T-cell (primary cell): Measurements from ENCODE around the gene GPSM1. TPM values are rescaled to one million over a fixed set of nuclear protein-coding genes. Genes with fewer than 3 reads are reported as not detected.
A peak's percentile ranks its signal among the peaks of the same experiment; 100 is the strongest.

ENCODE experiments used
- ATAC-seq, 4 experiments: fragments of 200-7000 bp in 3 of 4; fragments of 150-1000 bp in 1 of 4; cut with Tn5 transposase; replicated peaks in 1 of 4; 1 replicate in 3 of 4; 2 replicates in 1 of 4; pipeline ENCODE4 v1.10.0; 2021; ENCODE audit warnings: moderate library complexity in 3 of 4, mild to moderate bottlenecking in 2 of 4, moderate number of reproducible peaks in 1 of 4
- CTCF ChIA-PET, 2 donors: fragments of 300-600 bp; sonication (Branson Sonifier 250); formaldehyde crosslinking; loops; one replicate each; lab custom pipeline; 2022; ENCODE audit warnings: antibody characterized with exemption in 2 of 2; lab: Charles Lee
- POLR2A ChIA-PET, 2 donors: fragments of 300-600 bp; sonication (Branson Sonifier 250); formaldehyde crosslinking; loops; one replicate each; lab custom pipeline; 2022; ENCODE audit warnings: antibody characterized with exemption in 2 of 2; lab: Charles Lee
- DNase-seq, 35 experiments: peaks; one replicate each; pipeline versions ENCODE4 v3.0.0 to v3.0.0-alpha.2; 2013 to 2023
- H3K27ac ChIP-seq: one replicate; pipeline ENCODE4 v1.5.1; 2013; ENCODE audit warnings: low read length
- H3K27me3 ChIP-seq, 2 experiments: replicated peaks in 1 of 2; 1 replicate in 1 of 2; 2 replicates in 1 of 2; pipeline versions ENCODE4 v1.6.1 to v1.7.0; 2013; ENCODE audit warnings: low read length in 1 of 2, mixed read lengths in 1 of 2; ENCODE audit not compliant: control insufficient read depth in 2 of 2, insufficient read depth in 2 of 2; ENCODE audit errors: extremely low read depth in 1 of 2
- H3K36me3 ChIP-seq, 2 donors: 1 replicate in 1 of 2; 2 replicates in 1 of 2; pipeline versions ENCODE4 v1.6.1 to v1.7.0; 2013; ENCODE audit warnings: low read length in 1 of 2; ENCODE audit not compliant: control insufficient read depth in 2 of 2, insufficient read depth in 1 of 2; ENCODE audit errors: extremely low read depth in 1 of 2
- H3K4me1 ChIP-seq, 2 experiments: 1 replicate in 1 of 2; 2 replicates in 1 of 2; pipeline versions ENCODE4 v1.6.1 to v1.7.0; 2013; ENCODE audit warnings: low read length in 2 of 2, mixed read lengths in 1 of 2; ENCODE audit not compliant: insufficient read depth in 2 of 2, control insufficient read depth in 1 of 2; ENCODE audit errors: extremely low read depth in 1 of 2
- H3K4me3 ChIP-seq, 2 donors: 1 replicate in 1 of 2; 2 replicates in 1 of 2; pipeline versions ENCODE4 v1.5.1 to v1.7.0; 2013; ENCODE audit warnings: mild to moderate bottlenecking in 2 of 2, low read length in 1 of 2, moderate library complexity in 1 of 2; ENCODE audit not compliant: control insufficient read depth in 1 of 2; ENCODE audit errors: extremely low read depth in 1 of 2
- H3K9me3 ChIP-seq: 2 replicates; pipeline ENCODE4 v1.7.0; 2013
- H3K27ac Mint-ChIP-seq, 2 donors: one replicate each; pipeline ENCODE4 v1.8.0; 2020 to 2021; ENCODE audit warnings: mild to moderate bottlenecking in 2 of 2, mixed read lengths in 2 of 2
- H3K27me3 Mint-ChIP-seq, 2 donors: one replicate each; pipeline ENCODE4 v1.8.0; 2021 to 2022; ENCODE audit warnings: mixed read lengths in 2 of 2
- H3K36me3 Mint-ChIP-seq: one replicate; pipeline ENCODE4 v1.8.0; 2021; ENCODE audit warnings: mixed read lengths
- H3K4me1 Mint-ChIP-seq, 3 donors: one replicate each; pipeline ENCODE4 v1.8.0; 2020 to 2022; ENCODE audit warnings: mixed read lengths in 3 of 3, mild to moderate bottlenecking in 1 of 3
- H3K4me3 Mint-ChIP-seq, 3 donors: one replicate each; pipeline ENCODE4 v1.8.0; 2020 to 2022; ENCODE audit warnings: mild to moderate bottlenecking in 3 of 3, mixed read lengths in 3 of 3, moderate library complexity in 3 of 3
- H3K9me3 Mint-ChIP-seq, 3 donors: one replicate each; pipeline ENCODE4 v1.8.0; 2020 to 2022; ENCODE audit warnings: mixed read lengths in 3 of 3
- WGBS: methylation state at CpG from one replicate; pipeline ENCODE4 v1.1.5; 2013; ENCODE audit warnings: missing lambda C conversion rate; ENCODE audit not compliant: insufficient coverage; 5-methylcytosine and 5-hydroxymethylcytosine counted together
- total RNA-seq, 35 experiments: library from RNA in 6 of 35; stranded (reverse) in 6 of 35; fragments of 120-200 nt in 1 of 35; gene quantifications; one replicate each; pipeline versions ENCODE4 v1.2.1 to v1.2.4 and lab custom pipeline; 2013 to 2026

The GPSM1 gene
- total RNA-seq, 5 donors from 2014 or later (not counting 1 experiment from before 2014, with no cell fraction given) = 8.6 to 11.5 (median 9.7) TPM

GRCh38 chr9:136361047-136361753, 33.9 kb downstream of the GPSM1 start:
- Mint-ChIP-seq H3K27ac (no peak overlapping the region), H3K27me3 (no peaks in the 10 kb centered on the region), H3K4me1 (peaks cover 4 to 8% (median 4%) of the 10 kb centered on the region in 3 donors), H3K4me3 (peak overlapping the region in 1 of 3 donors; percentile 13), H3K9me3 (no peaks in the 10 kb centered on the region), H3K36me3 (no peaks in the 10 kb centered on the region)
- ATAC-seq = no peak
- CTCF ChIA-PET = no interaction called here
- H3K27ac ChIP-seq = no peak overlapping the region
- DNase-seq = no peak
- peaks cover 0 to 10% of the 10 kb centered on the region in 2 experiments for H3K27me3 ChIP-seq
- 96% methylated on average over 38 of the region's 43 CpGs for WGBS
- POLR2A ChIA-PET = no interaction called here
- no peak overlapping the region for H3K4me3 ChIP-seq
- no peaks in the 10 kb centered on the region for H3K9me3 ChIP-seq
- H3K4me1 ChIP-seq = peaks cover 0 to 16% of the 10 kb centered on the region in 2 experiments
- peaks cover 9 to 10% of the 10 kb centered on the region in 2 donors for H3K36me3 ChIP-seq

GRCh38 chr9:136361754-136362449, 34.6 kb downstream of the GPSM1 start:
- DNase-seq (no peak), ATAC-seq (no peak)
- H3K4me1 ChIP-seq = peaks cover 0 to 16% of the 10 kb centered on the region in 2 experiments
- no peaks in the 10 kb centered on the region for H3K9me3 ChIP-seq
- WGBS = 91% methylated on average over 25 of the region's 26 CpGs
- CTCF ChIA-PET = no interaction called here
- no peak overlapping the region for H3K27ac ChIP-seq
- H3K27ac Mint-ChIP-seq = peak overlapping the region in 1 of 2 donors; percentile 80
- no peaks in the 10 kb centered on the region for H3K36me3 Mint-ChIP-seq
- peaks cover 4 to 8% (median 4%) of the 10 kb centered on the region in 3 donors for H3K4me1 Mint-ChIP-seq
- no peaks in the 10 kb centered on the region for H3K9me3 Mint-ChIP-seq
- POLR2A ChIA-PET = no interaction called here
- H3K36me3 ChIP-seq = peaks cover 4 to 10% of the 10 kb centered on the region in 2 donors
- H3K4me3 ChIP-seq = no peak overlapping the region
- peaks cover 0 to 12% of the 10 kb centered on the region in 2 experiments for H3K27me3 ChIP-seq
- no peaks in the 10 kb centered on the region for H3K27me3 Mint-ChIP-seq
- peak overlapping the region in 2 of 3 donors; percentile 13 to 85 for H3K4me3 Mint-ChIP-seq

- peaks cover 4 to 8% (median 4%) of the 10 kb centered on the region in 3 donors for H3K4me1 Mint-ChIP-seq
- peak overlapping the region; percentile 74 to 85 (median 83) for H3K4me3 Mint-ChIP-seq
- no peaks in the 10 kb centered on the region for H3K36me3 Mint-ChIP-seq
- Histone ChIP-seq H3K4me1 (peaks cover 0 to 16% of the 10 kb centered on the region in 2 experiments), H3K36me3 (peaks cover 4 to 10% of the 10 kb centered on the region in 2 donors), H3K4me3 (no peak overlapping the region), H3K27ac (peak overlapping the region; percentile 65), H3K9me3 (no peaks in the 10 kb centered on the region), H3K27me3 (peaks cover 0 to 13% of the 10 kb centered on the region in 2 experiments)
- POLR2A ChIA-PET = no interaction called here
- 90% methylated on average over 2 of the region's 6 CpGs for WGBS
- CTCF ChIA-PET = interaction anchor here in 1 of 2 donors (1.0 kb wide), 1 partner anchor 273 kb away, joined by 7 read pairs; no protein-coding TSS in a partner anchor
- H3K9me3 Mint-ChIP-seq = no peaks in the 10 kb centered on the region
- DNase-seq = no peak
- no peak for ATAC-seq
- peak overlapping the region in 1 of 2 donors; percentile 80 for H3K27ac Mint-ChIP-seq
- no peaks in the 10 kb centered on the region for H3K27me3 Mint-ChIP-seq
Measured at GRCh38 chr9:136362450-136362784, 35.1 kb downstream of the GPSM1 start.

- POLR2A ChIA-PET = interaction anchor here in 1 of 2 donors (0.7 kb wide), 1 partner anchor 56 kb away, joined by 3 read pairs; no protein-coding TSS in a partner anchor
- Histone ChIP-seq H3K36me3 (peaks cover 3 to 10% of the 10 kb centered on the region in 2 donors), H3K4me3 (peak within 1 kb of the TSS; percentile 62 to 75), H3K4me1 (peaks cover 0 to 16% of the 10 kb centered on the region in 2 experiments), H3K27ac (peak within 1 kb of the TSS; percentile 65), H3K27me3 (peaks cover 0 to 13% of the 10 kb centered on the region in 2 experiments), H3K9me3 (no peaks in the 10 kb centered on the region)
- H3K27me3 Mint-ChIP-seq = no peaks in the 10 kb centered on the region
- H3K36me3 Mint-ChIP-seq = no peaks in the 10 kb centered on the region
- H3K9me3 Mint-ChIP-seq = no peaks in the 10 kb centered on the region
- ATAC-seq (peak; percentile 86 to 87 (median 86)), DNase-seq (peak; percentile 68 to 94 (median 83))
- CTCF ChIA-PET = interaction anchor here (0.5 to 1.0 kb wide), 4 partner anchors 9 to 1553 kb away, joined by 3 to 7 read pairs (median 4); no protein-coding TSS in a partner anchor
- peaks cover 4 to 8% (median 4%) of the 10 kb centered on the region in 3 donors for H3K4me1 Mint-ChIP-seq
- under 1% methylated on average over 84 of the region's 97 CpGs for WGBS
- H3K27ac Mint-ChIP-seq = peak within 1 kb of the TSS; percentile 79 to 80
- peak within 1 kb of the TSS; percentile 74 to 85 (median 83) for H3K4me3 Mint-ChIP-seq
Measured at GRCh38 chr9:136363106-136363948, 36.0 kb downstream of the GPSM1 start, which contains the start of gene DNLZ. Gene DNLZ (minus strand): TSS chr9:136363744. CDS start chr9:136363714, 30 bp downstream.

GRCh38 chr9:136363949-136364748, 36.8 kb downstream of the GPSM1 start:
- Histone ChIP-seq H3K27me3 (peaks cover 0 to 13% of the 10 kb centered on the region in 2 experiments), H3K9me3 (no peaks in the 10 kb centered on the region), H3K4me1 (peaks cover 0 to 16% of the 10 kb centered on the region in 2 experiments), H3K27ac (no peak overlapping the region), H3K4me3 (no peak overlapping the region), H3K36me3 (peaks cover 0 to 7% of the 10 kb centered on the region in 2 donors)
- DNase-seq = peak in 1 of 35 experiments; percentile 17
- 63% methylated on average over 38 of the region's 54 CpGs for WGBS
- Mint-ChIP-seq H3K27ac (peak overlapping the region in 1 of 2 donors; percentile 39), H3K4me3 (peak overlapping the region; percentile 43 to 74 (median 46)), H3K36me3 (no peaks in the 10 kb centered on the region), H3K27me3 (no peaks in the 10 kb centered on the region), H3K4me1 (peaks cover 4 to 8% (median 4%) of the 10 kb centered on the region in 3 donors), H3K9me3 (no peaks in the 10 kb centered on the region)
- POLR2A ChIA-PET = no interaction called here
- no peak for ATAC-seq
- CTCF ChIA-PET = interaction anchor here (0.5 to 0.9 kb wide), 2 partner anchors 10 to 1552 kb away, joined by 3 read pairs; no protein-coding TSS in a partner anchor
